Jurkat, Clone E6-1 (cell line): ENCODE data around the gene NKD1.

Experiments used
- DNase-seq: peaks from one replicate; pipeline ENCODE4 v3.0.0-alpha.2; 2011; ENCODE audit warnings: low read depth, low spot score
- H3K4me3 ChIP-seq: 2 replicates; pipeline ENCODE4 v1.5.1; 2011; ENCODE audit warnings: mild to moderate bottlenecking, low read length, control low read depth, moderate library complexity

Gene NKD1

GRCh38 chr16:50692999-50693781, 145.0 kb downstream of the NKD1 start, which contains the start of gene NOD2:
Gene NOD2 (plus strand): TSS chr16:50693606. CDS start chr16:50699496, 5,890 bp downstream.
- no peak for DNase-seq
- H3K4me3 ChIP-seq = no peak within 1 kb of the TSS

- DNase-seq = no peak
- no peak overlapping the region for H3K4me3 ChIP-seq
Observed at GRCh38 chr16:50694206-50694605, 146.0 kb downstream of the NKD1 start.

- no peak for DNase-seq
- H3K4me3 ChIP-seq = no peak overlapping the region
Observed at GRCh38 chr16:50695017-50696000, 147.1 kb downstream of the NKD1 start.

- no peak overlapping the region for H3K4me3 ChIP-seq
- no peak for DNase-seq
Observed at GRCh38 chr16:50696126-50696525, 147.9 kb downstream of the NKD1 start.

- no peak for DNase-seq
- H3K4me3 ChIP-seq = no peak overlapping the region
Observed at GRCh38 chr16:50696575-50697420, 148.6 kb downstream of the NKD1 start.

- H3K4me3 ChIP-seq = no peak overlapping the region
- no peak for DNase-seq
Observed at GRCh38 chr16:50697421-50697715, 149.2 kb downstream of the NKD1 start.

- no peak overlapping the region; the same call in 1 of the 2 replicates for H3K4me3 ChIP-seq
Observed at GRCh38 chr16:50697881-50698767, 149.9 kb downstream of the NKD1 start.

More at GRCh38 chr16:50697881-50698767, 149.9 kb downstream of the NKD1 start:
- no peak for DNase-seq
